ENCODE data around the gene GPR39.

GPR39 gene

GRCh38 chr2:132607426-132608090, 191.0 kb downstream of the GPR39 start:
- no peak for DNase-seq

- no peak for DNase-seq
These were observed 191.7 kb downstream of the GPR39 start for GRCh38 chr2:132608311-132608710.

GRCh38 chr2:132609101-132609890, 192.7 kb downstream of the GPR39 start:
- no peak for DNase-seq

- no peak for DNase-seq
These were observed 195.1 kb downstream of the GPR39 start for GRCh38 chr2:132611719-132612118.

- no peak for DNase-seq
These were observed 198.9 kb downstream of the GPR39 start for GRCh38 chr2:132615329-132616085.

GRCh38 chr2:132617989-132618388, 201.4 kb downstream of the GPR39 start:
- DNase-seq: no peak

GRCh38 chr2:132618734-132619133, 202.1 kb downstream of the GPR39 start:
- no peak for DNase-seq

- no peak for DNase-seq
These were observed 203.5 kb downstream of the GPR39 start for GRCh38 chr2:132620115-132620514.

GRCh38 chr2:132621131-132621875, 204.7 kb downstream of the GPR39 start:
- DNase-seq: no peak

GRCh38 chr2:132623096-132623839, 206.7 kb downstream of the GPR39 start:
- no peak for DNase-seq

- no peak for DNase-seq
These were observed 210.9 kb downstream of the GPR39 start for GRCh38 chr2:132627536-132627935.

GRCh38 chr2:132632000-132632649, 215.5 kb downstream of the GPR39 start:
- no peak for DNase-seq

GRCh38 chr2:132633635-132634034, 217.0 kb downstream of the GPR39 start:
- no peak for DNase-seq

- no peak for DNase-seq
These were observed 219.7 kb downstream of the GPR39 start for GRCh38 chr2:132636346-132636745.

- no peak for DNase-seq
These were observed 221.9 kb downstream of the GPR39 start for GRCh38 chr2:132638313-132639040.

- DNase-seq: no peak
These were observed 223.5 kb downstream of the GPR39 start for GRCh38 chr2:132640116-132640515.

GRCh38 chr2:132641819-132642218, 225.2 kb downstream of the GPR39 start:
- no peak for DNase-seq

- DNase-seq: no peak
These were observed 225.8 kb downstream of the GPR39 start for GRCh38 chr2:132642415-132642814.

GRCh38 chr2:132645176-132645575, 228.6 kb downstream of the GPR39 start:
- DNase-seq: no peak

- no peak for DNase-seq
These were observed 229.3 kb downstream of the GPR39 start for GRCh38 chr2:132645722-132646539.
